ENCODE measurements around the gene IRF3.
A peak's percentile ranks its signal among the peaks of the same experiment; 100 is the strongest.

The IRF3 gene

DNA sequence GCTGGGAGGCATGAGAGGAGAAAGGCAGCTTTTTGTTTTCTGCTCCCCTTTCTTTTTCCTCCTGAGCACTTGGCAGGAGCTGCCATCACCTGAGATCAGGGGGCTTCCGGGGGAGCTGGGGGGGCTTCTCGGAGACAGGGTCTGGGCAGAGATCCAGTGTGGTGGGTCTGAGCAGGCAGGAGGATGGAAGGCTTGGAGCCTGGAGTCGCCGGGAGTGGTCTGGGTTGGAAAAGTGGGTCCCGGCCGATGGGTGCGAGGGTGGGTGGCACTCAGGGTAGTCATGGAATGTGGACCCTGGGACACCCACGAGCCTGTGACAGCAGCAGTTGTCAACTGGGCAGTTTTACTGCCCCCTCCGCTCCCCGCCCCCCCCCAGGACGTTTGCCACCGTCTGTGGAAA is 21.5 kb upstream of the IRF3 start:
- no peak for DNase-seq

DNA sequence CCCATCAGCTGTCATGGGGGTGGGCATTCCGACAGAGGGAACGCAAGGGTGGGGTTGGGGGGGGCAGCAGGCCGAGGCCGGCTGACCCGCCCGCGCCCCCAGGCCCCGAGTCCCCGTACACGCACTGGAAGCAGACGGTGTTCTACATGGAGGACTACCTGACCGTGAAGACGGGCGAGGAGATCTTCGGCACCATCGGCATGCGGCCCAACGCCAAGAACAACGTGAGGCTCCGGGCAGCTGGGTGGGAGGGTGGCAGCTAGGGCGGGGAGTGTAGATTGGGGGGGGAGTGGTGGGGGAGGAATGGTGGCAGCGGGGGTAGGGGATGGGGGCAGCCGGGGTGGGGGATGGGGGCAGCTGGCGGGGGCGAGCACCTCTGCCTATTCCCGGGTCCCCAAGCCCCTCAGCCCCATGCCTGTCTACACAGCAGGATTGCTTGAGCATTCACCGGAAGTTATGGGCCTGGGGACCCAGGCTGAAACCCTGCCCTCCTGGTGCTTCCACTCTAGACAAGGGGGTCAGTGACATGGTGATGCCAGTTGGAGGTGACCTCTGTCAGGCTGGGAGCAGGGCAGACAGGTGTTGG is 20.9 kb upstream of the IRF3 start:
- DNase-seq: no peak

DNA sequence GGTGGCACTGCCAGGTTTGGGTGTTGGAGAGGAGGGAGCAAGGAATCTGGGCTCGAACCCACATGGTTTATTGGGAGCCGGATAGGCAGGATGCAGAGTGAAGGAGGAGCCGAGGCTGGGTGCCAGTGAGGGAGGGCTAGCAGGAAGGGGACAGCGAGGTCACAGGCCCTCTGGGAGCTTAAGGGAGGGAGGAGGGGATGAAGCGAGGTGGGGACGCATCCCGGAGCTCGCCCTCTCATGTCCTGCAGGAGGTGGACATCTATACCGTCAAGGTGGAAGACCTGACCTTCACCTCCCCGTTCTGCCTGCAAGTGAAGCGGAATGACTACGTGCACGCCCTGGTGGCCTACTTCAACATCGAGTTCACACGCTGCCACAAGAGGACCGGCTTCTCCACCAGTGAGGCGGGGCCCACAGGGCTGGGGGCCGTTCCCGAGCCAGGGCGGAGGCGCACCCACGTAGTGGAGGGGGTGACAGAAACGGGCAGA is 20.2 kb upstream of the IRF3 start:
- DNase-seq: no peak

DNA sequence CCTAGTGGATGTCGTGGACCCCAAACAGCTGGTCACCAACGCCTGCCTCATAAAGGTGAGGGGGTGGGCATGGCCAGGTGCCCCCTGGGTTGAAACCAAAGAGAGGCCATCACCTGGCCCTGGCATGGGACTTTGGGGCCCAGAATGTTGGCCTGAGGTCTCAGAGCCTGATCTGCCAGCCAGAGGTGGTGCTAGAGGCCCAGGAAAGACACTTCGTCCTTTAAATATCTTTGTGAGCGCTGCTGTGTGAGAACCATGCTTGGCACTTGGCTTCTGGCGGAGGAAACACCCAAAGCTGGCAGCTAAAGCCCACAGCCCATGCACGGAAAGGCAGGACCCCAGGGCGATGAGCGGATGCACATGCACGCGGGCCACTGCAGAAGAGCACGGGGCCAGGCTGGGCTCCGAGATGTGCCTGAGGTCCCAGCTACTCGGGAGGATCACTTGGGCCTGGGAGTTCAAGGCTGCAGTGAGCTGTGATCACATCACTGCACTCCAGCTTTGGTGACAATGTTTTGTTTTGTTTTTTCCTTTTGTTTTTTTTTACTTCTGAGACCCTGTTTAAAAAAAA is 19.4 kb upstream of the IRF3 start:
- no peak for DNase-seq

DNA sequence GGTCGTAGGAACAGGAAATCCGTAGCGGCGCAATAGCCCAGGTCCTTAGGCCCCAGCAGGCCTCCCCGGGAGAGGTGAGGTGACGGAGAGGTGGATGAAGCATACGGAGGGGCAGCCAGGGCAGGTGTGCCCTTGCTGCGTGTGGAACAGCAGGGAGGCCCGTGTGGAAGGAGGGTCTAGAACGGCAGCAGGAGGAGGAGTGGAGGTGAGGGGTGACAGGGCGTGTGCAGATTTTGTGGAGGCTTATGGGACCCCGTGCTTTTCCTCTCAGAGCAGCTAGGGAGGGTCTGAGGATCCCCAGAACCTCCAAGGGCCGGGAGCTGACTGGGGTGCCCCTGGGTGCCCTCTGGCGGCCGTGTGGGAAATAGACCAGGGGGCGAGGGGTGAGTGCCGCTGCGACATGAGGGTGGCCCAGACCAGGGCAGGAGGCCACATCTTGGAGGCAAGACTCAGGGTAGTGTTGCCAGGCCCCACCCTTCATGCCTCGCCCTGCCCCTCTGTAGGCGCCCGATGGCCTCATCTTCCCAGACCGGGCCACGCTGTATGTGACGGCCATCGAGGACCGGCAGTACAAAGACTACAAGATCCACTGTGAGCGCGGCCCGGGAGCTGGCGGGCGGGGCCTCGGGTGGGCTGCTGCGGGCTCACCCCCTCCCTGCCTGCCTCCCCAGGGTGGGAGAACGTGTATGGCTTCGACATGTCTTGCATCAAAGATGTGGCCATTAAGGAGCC is 18.8 kb upstream of the IRF3 start:
- no peak for DNase-seq

DNA sequence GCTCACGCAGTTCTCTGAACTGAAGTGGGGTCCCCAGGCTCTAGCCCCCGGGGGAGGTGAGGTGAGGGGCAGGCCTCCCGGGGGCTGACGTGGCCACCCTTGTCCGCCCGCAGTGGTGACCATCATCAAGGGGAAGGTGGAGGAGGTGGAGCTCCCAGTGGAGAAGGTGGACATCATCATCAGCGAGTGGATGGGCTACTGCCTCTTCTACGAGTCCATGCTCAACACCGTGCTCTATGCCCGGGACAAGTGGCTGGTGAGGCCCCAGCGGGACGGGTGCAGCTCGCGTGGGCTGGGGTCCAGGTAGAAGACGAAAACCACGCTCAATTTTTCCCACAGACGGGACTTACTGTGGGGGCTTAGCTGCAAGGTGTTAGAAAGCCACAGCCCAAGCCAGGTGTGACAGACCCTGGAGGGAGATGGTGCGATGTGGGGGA is 18.2 kb upstream of the IRF3 start:
- no peak for DNase-seq

DNA sequence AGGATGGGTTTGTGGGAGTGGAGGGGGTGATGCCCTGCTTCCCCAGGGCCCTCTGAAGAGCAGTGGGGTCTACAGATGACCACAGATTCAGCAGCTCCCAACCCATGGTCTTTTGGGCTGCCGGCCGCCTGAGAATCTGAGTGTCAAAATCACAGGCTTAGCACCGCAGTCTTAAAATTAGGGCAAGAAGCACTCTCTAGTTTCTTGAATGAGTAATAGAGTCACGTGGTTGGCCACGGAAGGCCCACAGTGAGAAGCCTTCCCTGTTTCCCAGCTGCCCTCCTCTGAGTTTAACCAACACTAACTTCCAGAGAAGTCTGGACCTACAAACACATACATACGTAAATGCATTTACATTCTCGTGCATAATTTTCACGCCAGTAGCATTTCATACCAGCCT is 16.6 kb upstream of the IRF3 start:
- DNase-seq: no peak

DNA sequence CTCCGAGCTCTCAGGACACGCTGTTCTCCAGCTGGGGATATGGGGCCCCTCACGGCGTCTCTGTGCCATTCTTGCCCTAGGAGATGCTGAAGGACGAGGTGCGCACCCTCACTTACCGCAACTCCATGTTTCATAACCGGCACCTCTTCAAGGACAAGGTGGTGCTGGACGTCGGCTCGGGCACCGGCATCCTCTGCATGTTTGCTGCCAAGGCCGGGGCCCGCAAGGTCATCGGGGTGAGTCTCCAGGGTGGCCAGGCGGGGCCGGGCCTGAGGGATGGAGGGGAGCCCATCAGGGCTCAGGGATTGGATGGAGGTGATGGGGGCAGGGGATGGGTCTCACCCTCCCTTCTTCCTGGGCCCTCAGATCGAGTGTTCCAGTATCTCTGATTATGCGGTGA is 16.2 kb upstream of the IRF3 start:
- DNase-seq: no peak

DNA sequence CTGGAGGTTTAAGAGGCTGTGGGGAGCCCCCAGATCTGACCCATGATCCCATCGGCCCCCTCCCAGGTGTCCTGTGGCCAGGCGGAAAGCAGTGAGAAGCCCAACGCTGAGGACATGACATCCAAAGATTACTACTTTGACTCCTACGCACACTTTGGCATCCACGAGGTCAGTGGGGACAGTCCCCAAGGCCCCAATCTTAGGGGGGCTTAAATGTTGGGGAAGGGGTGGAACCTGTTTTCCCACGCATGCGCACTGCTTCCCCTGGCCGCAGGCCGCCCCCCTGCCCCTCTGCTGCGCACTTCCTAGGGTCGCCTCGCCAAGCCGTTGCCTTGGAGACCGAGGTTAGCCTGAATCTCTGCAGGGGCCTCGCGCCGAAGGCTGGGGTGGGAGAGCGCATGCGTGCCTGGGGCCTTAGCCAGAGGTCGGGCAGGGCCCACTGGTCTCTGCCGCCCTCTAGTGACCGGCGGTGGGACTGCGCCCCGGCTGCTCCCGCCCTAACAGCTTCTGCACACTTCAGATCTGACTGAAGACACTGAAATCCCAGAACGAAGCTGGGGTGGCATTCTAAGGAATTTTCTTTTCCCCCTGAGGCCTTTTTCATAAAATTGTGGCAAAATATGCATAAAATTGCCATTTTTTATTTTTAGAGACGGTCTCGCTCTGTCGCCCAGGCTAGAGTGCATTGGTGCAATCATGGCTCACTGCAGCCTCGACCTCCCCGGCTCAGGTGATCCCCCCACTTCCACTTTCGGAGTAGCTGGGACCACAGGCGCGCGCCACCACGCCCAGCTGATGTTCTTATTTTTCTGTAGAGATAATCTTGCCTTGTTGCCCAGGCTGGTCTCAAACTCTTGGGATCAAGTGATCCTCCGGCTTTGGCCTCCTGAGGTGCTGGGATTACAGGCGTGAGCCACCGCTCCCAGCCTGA is 15.0 kb upstream of the IRF3 start:
- peak; percentile 92 for DNase-seq

DNA sequence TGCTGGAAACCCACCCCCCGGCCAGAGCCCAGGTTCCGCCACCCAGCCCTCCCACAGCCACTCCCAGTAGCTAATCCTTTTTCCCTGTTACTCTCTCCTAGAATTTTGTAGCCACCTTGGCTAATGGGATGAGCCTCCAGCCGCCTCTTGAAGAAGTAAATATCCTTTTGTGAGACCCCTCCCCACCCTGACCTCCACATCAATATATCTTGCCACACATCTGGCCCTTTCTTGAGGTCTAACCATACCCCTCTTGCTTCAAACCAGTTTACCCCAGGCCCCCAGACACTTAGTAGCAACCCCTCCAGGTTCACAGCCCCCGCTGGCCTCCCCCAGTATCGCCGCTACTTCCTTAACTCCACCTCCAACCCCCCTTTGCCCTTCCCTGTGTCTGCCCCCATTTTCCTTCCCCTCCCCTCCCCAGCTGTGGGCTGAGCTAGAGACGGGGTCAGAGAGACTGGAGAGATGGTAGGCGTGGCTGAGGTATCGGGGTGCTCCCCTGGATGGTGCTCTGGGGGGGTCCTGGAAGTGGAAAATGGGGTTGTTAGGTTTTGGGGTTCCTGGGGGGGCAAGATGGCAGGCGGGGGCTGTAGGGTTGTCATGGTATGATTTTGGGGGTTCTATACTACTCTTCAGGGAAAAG is 14.2 kb upstream of the IRF3 start:
- DNase-seq: no peak

DNA sequence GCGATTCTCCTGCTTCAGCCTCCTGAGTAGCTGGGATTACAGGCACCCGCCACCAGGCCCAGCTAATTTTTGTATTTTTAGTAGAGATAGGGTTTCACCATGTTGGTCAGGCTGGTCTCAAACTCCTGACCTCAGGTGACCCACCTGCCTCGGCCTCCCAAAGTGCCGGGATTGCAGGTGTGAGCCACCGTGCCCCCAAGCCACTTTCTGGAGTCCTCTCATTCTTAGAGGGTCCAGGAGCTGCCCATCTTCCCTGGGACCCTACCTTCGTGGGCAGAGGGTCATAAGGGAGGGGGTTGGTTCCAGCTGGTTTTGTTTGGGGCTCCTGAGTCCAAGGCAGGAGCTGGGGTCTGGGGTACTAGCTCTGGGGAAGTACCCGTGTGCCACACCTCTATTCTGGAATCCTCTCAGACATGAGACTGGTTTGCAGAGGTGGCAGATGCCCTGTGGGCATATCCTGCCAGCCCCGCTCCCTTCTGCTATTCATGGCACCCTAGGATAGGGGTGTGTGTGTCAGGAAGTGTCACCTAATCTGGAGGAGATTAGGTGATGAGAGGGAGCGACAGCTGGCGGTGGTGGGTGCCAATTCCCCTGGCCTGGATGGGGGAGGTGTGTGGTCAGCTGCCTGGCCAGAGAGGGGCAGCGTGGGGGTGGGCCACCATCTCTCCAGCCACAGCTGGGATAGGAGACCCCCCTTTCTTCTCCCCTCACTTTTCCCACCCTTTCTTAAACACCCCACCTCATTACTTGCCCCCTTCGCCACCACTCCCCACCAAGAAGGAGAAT is 13.5 kb upstream of the IRF3 start:
- no peak for DNase-seq

DNA sequence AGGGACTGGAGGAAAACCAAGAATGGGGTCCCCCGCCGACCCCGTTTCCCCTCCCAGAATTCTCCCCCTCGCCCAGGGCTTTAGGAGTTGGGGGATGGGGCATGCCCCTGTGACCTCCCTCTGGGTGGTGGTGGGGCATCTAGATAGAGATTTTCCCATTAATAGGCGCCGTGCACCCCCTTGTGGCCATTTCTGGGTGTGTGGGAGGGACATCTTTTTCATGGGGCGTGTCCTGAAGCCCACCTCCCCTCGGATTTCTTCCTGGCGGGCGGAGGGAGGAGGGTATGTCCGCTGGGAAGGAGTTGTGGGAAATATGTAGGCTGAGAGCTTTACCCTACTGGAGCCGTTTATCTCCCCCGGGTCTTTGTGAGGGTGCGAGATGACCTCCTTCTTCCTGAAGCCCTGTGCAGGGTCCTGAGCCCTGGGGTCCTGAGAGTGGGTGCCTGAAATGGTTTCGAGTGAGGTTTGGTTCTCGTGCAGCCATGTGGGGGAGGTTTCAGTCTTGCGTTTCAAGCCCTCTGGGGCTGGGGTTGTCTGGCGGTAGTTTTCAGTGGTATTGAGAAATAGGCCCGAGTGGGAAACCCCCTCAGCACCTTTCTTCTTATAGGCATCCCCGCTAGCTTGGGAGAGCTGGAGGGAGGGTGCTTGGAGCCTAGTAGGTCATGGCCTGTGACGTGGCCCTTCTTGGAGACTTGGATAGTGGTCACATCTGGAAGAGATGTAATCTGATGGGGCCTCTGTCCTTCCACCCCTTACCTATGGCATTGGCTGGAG is 12.4 kb upstream of the IRF3 start:
- peak; percentile 74 for DNase-seq

DNA sequence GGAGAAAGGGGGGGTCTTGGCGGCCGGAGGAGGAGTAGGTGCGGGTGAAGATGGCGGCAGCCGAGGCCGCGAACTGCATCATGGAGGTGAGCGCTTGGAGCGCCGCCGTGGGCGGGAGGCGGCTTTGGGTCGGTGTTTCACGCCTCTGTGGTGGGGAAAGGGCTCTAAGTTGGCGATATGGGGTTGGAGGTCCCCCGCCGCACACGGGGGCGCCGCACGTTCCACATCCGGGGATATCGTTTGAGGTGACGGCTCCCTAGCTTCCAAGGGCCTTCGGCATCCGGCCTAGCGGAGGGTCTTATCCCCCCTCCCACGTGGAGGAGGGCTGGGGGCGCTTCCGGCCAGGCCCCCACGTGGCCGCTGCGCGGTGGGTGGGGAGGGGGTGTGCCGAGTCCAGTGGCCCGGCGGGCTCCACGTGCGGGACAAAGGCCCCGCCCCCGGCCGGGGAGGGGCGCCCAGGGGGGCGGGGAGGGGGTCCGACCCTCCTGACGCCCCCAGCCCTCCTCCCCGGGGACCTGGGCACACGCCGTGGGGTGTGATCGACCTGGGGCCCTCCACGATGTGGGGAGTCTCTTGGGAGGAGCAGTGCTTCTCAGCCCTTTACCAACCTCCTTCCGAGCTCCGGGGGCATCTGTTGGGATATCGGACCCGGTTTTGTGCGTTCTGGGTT is 11.7 kb upstream of the IRF3 start, which contains the start of gene PRMT1:
TSS of gene PRMT1 (plus strand) at position 41 of the 670 bp plus-strand sequence. CDS start at position 51, 10 bp downstream.
- peak; percentile 37 for DNase-seq

DNA sequence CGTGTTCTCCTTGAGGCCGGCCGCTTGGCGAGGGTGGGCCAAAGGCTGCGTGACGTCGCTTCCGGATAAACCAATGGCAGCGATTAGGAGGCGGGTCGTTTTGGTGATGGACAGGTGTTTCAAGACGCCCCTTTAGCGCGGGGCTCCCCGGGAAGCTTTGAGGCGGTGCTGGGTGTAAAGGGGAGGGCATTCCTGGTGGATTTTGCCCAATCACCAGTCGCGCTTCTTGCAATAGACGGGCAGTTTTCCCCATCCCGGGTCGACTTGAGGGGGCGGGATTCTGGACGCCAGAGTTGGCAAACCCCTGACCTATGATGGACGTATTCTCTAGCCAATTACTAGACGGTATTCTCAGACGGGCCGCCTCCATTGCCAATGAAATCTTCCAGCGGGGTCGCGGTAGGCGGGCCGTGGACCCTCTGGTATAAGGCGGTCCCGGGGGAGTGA is 11.2 kb upstream of the IRF3 start:
- peak; percentile 96 for DNase-seq

DNA sequence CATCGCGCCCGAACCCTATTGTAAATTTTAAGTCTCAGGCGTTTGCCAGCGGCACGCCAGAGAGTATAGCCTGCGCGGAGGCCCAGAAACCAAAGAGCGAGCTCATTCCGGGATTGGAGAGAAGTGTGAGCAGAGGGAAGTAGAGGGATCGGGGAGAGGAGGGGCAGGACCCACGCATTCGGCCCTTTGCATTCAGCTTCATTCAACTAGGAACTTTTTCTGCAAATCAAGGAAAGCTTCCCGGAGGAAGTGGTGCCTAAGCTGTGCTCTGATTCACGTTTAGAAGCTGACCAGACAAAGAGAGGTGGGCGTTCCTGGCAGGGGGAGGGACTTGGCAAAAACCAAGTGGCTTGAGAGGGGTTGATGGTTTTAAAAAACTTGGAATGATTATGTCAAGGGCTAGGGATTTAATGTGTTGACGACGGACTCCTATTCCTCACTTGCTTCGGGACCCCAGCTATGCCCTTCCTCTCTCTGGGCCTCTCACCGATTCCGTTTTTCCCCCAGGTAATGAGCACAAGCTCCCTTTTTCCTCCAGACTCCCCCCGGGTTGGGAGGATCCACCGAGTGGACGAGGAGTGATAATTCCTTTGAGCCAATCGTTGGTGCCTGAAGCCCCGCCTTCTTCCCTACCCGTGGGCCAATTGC is 10.6 kb upstream of the IRF3 start:
- DNase-seq: no peak

DNA sequence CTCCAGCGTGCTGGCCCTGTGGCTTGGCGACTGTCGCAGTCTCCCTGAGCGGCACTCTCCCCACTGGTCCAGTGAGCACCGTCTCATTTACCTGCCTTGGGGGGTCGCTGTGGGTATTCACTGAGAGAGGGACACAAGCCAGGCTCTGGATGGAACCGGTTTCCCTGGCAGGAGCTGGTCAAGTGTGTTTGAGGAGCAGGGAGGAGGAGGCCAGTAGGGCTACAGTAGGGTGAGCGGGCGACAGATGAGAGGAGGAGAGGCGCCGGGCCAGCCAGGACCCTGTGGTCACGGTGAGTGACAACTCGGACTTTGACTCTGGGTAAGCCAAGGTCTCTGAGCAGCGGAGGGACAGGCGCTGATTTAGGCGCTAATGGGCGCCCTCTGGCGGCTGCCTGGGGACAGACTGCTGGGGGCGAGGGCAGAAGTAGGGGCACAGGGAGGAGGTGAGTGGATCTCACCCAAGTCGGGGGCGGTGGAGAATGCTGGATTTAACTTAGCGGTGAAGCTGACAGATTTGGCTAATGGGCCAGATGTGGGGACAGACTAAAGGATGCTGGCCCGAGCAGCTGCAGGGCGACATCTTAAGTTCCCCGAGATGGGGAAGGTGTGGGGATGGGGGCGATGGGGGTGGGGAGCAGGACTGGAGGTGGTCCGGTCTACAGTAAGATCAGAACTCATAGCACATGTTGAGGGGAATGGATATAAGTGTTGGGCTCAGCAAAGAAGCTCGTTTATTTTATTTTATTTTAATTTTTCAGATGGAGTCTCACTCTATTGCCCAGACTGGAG is 6.7 kb upstream of the IRF3 start:
- DNase-seq: peak; percentile 66

DNA sequence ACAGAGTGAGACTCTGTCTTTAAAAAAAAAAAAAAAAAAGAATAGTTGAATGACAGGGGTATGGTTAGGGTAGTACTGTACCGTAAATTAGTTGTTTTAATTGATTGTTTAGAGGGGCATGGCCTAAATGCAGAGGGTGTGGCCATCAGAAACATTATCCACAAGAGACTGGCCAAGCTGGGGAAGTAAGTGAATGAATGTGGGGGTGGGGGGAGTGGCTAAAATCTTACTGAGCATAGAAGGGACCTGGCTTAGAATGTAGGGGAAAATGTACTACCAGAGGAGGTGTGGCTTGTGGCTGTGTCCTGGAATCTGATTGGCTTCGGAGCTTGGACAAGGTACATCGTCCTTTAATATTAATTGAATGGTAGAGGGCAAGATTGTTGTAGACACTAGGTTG is 3.9 kb upstream of the IRF3 start:
- DNase-seq: no peak

DNA sequence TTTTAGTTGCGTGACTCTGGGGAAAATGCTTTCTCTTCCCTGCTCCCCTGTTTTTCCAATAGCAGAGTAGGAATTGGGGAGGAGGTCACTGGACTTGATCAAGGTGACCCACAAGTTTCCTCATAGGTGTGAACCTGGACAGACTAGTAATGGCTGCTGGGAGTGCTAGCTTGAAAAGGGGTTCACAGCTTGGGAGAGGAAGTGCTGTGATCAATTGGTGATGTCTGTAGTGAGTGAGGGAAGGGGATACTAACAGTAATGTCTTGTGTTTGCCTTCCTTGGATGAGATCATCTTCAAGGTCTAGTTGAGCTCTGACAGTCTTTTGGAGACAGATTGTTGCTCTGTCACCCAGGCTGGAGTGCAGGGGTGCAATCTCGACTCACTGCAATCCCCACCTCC is 1.8 kb upstream of the IRF3 start:
- DNase-seq: no peak

DNA sequence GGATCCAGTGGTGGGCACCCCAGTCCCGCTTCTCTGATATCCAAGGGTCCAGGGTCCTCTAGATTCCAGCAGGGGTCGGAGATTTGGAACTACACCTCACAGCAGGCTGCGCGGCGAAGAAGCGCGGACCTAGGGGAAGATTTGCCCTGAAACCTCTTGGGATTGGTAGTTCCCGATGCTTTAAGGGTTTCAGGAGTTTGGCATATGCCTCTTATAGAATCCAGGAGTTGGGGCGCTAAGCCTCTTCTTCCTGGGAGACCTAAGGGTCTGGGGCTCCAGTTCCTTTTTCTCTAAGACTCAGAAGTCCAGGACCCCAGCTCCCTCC is 425 bp upstream of the IRF3 start:
- no peak for DNase-seq

Data from activated T-cell treated with anti-CD3 and anti-CD28 coated beads for 4 hours (primary cell).